Bronchial epithelial cell (primary cell): ENCODE results near the gene TP53I11. TPM values are rescaled to one million over a fixed set of nuclear protein-coding genes. Genes with fewer than 3 reads are reported as not detected.

Experiments
- DNase-seq: peaks from one replicate; pipeline ENCODE4 v3.0.0-alpha.2; 2010; ENCODE audit warnings: low read depth
- FAIRE-seq: peaks from 2 replicates; lab custom pipeline; 2011; peaks lifted over from hg19 to GRCh38; lab: Jason Lieb, UNC
- H3K27me3 ChIP-seq: 2 replicates; pipeline ENCODE4 v1.5.1; 2011; ENCODE audit warnings: low read length; ENCODE audit not compliant: control insufficient read depth, insufficient read depth
- H3K36me3 ChIP-seq: 2 replicates; pipeline ENCODE4 v1.5.1; 2011; ENCODE audit warnings: low read length; ENCODE audit not compliant: control insufficient read depth, insufficient read depth
- H3K4me3 ChIP-seq: 2 replicates; pipeline ENCODE4 v1.5.1; 2011; ENCODE audit warnings: mild to moderate bottlenecking, low read depth, low read length, control low read depth
- total RNA-seq: library from RNA; depleted of rRNA; stranded (reverse); fragments of >200 nt; gene quantifications from 2 replicates; pipeline ENCODE4 v1.2.1, GENCODE V29; 2014
- TF ChIP-seq, protein P1 (sequence below): IDR thresholded peaks from 2 replicates; pipeline ENCODE4 v1.5.1; 2011; ENCODE audit warnings: mild to moderate bottlenecking, moderate library complexity, low read length, control low read depth, inconsistent platforms; ENCODE audit not compliant: insufficient read depth, severe bottlenecking

The TP53I11 gene
- total RNA-seq, 1 donor from 2014 or later: 1.8 TPM

DNA sequence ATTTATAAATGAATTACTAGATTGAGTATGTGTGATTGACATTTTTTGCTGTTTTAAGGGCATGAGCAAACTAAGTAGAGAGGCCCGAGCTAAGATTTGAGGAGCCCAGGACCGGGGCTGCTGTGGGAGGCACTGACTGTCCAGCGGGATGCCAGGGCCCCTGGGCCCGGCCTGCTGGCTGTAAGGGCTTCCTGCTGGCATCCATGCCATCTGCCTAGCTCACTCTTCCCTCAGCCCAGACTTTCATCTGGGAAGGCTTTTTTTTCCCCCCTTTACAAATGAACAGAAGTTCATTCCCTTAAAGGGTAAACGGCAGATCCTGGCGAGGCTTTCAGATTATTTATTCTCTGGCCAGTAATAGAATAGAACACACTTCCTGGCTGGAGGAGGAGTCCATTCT, 16.0 kb upstream of the TP53I11 start:
- TF ChIP-seq, protein P1, sequence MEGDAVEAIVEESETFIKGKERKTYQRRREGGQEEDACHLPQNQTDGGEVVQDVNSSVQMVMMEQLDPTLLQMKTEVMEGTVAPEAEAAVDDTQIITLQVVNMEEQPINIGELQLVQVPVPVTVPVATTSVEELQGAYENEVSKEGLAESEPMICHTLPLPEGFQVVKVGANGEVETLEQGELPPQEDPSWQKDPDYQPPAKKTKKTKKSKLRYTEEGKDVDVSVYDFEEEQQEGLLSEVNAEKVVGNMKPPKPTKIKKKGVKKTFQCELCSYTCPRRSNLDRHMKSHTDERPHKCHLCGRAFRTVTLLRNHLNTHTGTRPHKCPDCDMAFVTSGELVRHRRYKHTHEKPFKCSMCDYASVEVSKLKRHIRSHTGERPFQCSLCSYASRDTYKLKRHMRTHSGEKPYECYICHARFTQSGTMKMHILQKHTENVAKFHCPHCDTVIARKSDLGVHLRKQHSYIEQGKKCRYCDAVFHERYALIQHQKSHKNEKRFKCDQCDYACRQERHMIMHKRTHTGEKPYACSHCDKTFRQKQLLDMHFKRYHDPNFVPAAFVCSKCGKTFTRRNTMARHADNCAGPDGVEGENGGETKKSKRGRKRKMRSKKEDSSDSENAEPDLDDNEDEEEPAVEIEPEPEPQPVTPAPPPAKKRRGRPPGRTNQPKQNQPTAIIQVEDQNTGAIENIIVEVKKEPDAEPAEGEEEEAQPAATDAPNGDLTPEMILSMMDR: no peak
- no peak overlapping the region for H3K4me3 ChIP-seq
- no peaks in the 10 kb centered on the region for H3K36me3 ChIP-seq
- DNase-seq: no peak
- H3K27me3 ChIP-seq: peaks cover 6% of the 10 kb centered on the region
- FAIRE-seq: no peak

DNA sequence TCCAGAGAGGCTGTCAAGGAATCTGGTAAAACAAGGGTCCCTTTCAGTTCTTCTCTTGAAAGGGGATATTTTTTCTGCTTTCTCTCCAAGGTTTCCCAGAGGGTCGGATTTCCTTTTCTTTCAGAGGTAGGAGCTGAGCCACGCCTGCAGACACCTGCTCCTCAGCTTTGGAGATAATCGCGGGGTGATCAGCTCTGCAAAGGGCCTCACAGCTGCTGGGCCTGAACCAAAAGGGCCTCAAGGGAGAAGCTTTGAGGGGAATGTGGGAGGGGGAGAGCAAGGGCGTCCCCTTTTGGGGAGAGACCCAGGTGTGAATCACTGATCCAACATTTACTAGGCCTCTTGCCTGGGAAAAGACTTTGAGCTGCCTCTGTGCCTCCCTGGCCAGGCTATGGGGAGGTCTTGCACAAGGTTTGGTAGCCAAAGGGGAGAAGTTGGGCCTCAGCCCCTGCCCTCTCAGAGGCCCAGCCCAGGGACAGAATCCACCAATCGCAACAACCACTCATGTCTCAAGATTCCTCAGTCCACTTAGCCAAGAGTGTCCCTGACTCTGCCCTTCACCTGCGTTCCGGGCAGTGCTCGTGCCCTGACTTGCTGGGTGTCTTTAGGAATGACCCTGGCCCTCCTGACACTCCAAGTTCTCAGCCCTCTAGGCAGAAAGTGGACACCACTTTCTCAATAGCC, 14.0 kb upstream of the TP53I11 start:
- no peak for FAIRE-seq
- Histone ChIP-seq H3K36me3 (no peaks in the 10 kb centered on the region), H3K27me3 (peaks cover 6% of the 10 kb centered on the region), H3K4me3 (no peak overlapping the region)
- TF ChIP-seq, protein P1: no peak
- no peak for DNase-seq

- DNase-seq (no peak), FAIRE-seq (no peak)
- TF ChIP-seq, protein P1: no peak
- Histone ChIP-seq H3K27me3 (peaks cover 7% of the 10 kb centered on the region), H3K36me3 (no peaks in the 10 kb centered on the region), H3K4me3 (no peak overlapping the region)
Observed at GRCh38 chr11:44963948-44964347, 13.3 kb upstream of the TP53I11 start.

GRCh38 chr11:44963136-44963535, 12.5 kb upstream of the TP53I11 start:
- FAIRE-seq (no peak), DNase-seq (no peak)
- Histone ChIP-seq H3K27me3 (peaks cover 9% of the 10 kb centered on the region), H3K36me3 (no peaks in the 10 kb centered on the region), H3K4me3 (no peak overlapping the region)
- TF ChIP-seq, protein P1: no peak

DNA sequence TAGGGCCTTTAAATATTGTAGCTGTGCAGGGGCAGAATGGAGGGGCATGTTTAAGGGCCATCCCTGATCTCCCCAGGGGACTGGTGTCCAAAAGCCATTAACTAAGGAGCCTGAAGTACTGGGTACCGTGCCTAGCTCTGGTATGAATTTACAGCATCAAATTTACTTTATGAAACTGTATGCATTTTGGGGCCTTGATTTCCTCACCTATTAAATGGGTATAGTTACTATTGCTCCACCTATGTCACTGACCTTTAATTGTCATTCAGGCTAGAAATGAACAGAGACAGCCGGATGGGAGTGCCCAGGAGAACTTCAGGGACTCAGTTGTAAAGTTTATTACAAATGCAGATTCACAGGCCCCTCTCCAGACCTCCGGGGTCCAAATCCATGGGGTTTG, 11.8 kb upstream of the TP53I11 start:
- FAIRE-seq (no peak), DNase-seq (no peak)
- no peak overlapping the region for H3K4me3 ChIP-seq
- no peaks in the 10 kb centered on the region for H3K36me3 ChIP-seq
- TF ChIP-seq, protein P1: no peak
- peaks cover 13% of the 10 kb centered on the region for H3K27me3 ChIP-seq
